ENCODE measurements around the gene TRAPPC2L. TPM values are rescaled to one million over a fixed set of nuclear protein-coding genes. Genes with fewer than 3 reads are reported as not detected.

TRAPPC2L gene
- total and polyA plus RNA-seq, 4 donors, result 34.2 to 106 (median 48.5) TPM

GRCh38 chr16:88813269-88814143, 43.4 kb upstream of the TRAPPC2L start:
- peaks cover 0 to 34% (median 11%) of the 10 kb centered on the region in 5 donors for H3K4me1 ChIP-seq (ENCODE audit: control insufficient read depth in 5 of 5, insufficient read depth in 5 of 5, low read length in 5 of 5)
- no peak for TF ChIP-seq CTCF (IDR thresholded peaks at IDR 0.05; ENCODE audit: control extremely low read depth, extremely low read depth)
- H3K27me3 ChIP-seq (ENCODE audit: control insufficient read depth in 3 of 3, insufficient read depth in 3 of 3, low read length in 2 of 3), result no peaks in the 10 kb centered on the region
- no peaks in the 10 kb centered on the region for H3K9me3 ChIP-seq (ENCODE audit: control insufficient read depth in 4 of 4, insufficient read depth in 3 of 4, low read length in 3 of 4)
- DNase-seq (no peak), ATAC-seq (ENCODE audit: insufficient read depth, low FRiP score) (no peak)
- H3K27ac ChIP-seq (ENCODE audit: low read depth in 1 of 2, low read length in 1 of 2), result no peak overlapping the region
- no peak overlapping the region for H3K9ac ChIP-seq (ENCODE audit: insufficient read depth in 1 of 2, low read length in 2 of 2)
- peaks cover 0 to 12% (median 5%) of the 10 kb centered on the region in 4 donors for H3K36me3 ChIP-seq (ENCODE audit: control insufficient read depth in 4 of 4, insufficient read depth in 4 of 4, low read length in 4 of 4)
- 62 to 74% methylated on average over 26 of the region's 26 CpGs for WGBS, 2 donors
- no peak overlapping the region for H3K4me3 ChIP-seq

- DNase-seq (no peak), ATAC-seq (ENCODE audit: insufficient read depth, low FRiP score) (no peak)
- TF ChIP-seq CTCF (IDR thresholded peaks at IDR 0.05; ENCODE audit: control extremely low read depth, extremely low read depth), result no peak
- H3K9me3 ChIP-seq (ENCODE audit: control insufficient read depth in 4 of 4, insufficient read depth in 3 of 4, low read length in 3 of 4), result no peaks in the 10 kb centered on the region
- H3K9ac ChIP-seq (ENCODE audit: insufficient read depth in 1 of 2, low read length in 2 of 2), result no peak overlapping the region
- no peak overlapping the region for H3K4me3 ChIP-seq
- no peak overlapping the region for H3K27ac ChIP-seq (ENCODE audit: low read depth in 1 of 2, low read length in 1 of 2)
- H3K27me3 ChIP-seq (ENCODE audit: control insufficient read depth in 3 of 3, insufficient read depth in 3 of 3, low read length in 2 of 3), result no peaks in the 10 kb centered on the region
- peaks cover 0 to 36% (median 11%) of the 10 kb centered on the region in 5 donors for H3K4me1 ChIP-seq (ENCODE audit: control insufficient read depth in 5 of 5, insufficient read depth in 5 of 5, low read length in 5 of 5)
- peaks cover 0 to 11% (median 4%) of the 10 kb centered on the region in 4 donors for H3K36me3 ChIP-seq (ENCODE audit: control insufficient read depth in 4 of 4, insufficient read depth in 4 of 4, low read length in 4 of 4)
- 88 to 90% methylated on average over 13 of the region's 13 CpGs for WGBS, 2 donors
These were observed 42.8 kb upstream of the TRAPPC2L start for GRCh38 chr16:88814144-88814502.

- no peak overlapping the region for H3K9ac ChIP-seq (ENCODE audit: insufficient read depth in 1 of 2, low read length in 2 of 2)
- 92 to 94% methylated on average over 10 of the region's 10 CpGs for WGBS, 2 donors
- peaks cover 0 to 31% (median 5%) of the 10 kb centered on the region in 5 donors for H3K4me1 ChIP-seq (ENCODE audit: control insufficient read depth in 5 of 5, insufficient read depth in 5 of 5, low read length in 5 of 5)
- H3K9me3 ChIP-seq (ENCODE audit: control insufficient read depth in 4 of 4, insufficient read depth in 3 of 4, low read length in 3 of 4), result no peaks in the 10 kb centered on the region
- no peak overlapping the region for H3K4me3 ChIP-seq
- no peak overlapping the region for H3K27ac ChIP-seq (ENCODE audit: low read depth in 1 of 2, low read length in 1 of 2)
- DNase-seq (no peak), ATAC-seq (ENCODE audit: insufficient read depth, low FRiP score) (no peak)
- H3K36me3 ChIP-seq (ENCODE audit: control insufficient read depth in 4 of 4, insufficient read depth in 4 of 4, low read length in 4 of 4), result peaks cover 0 to 4% (median 0%) of the 10 kb centered on the region in 4 donors
- no peak for TF ChIP-seq CTCF (IDR thresholded peaks at IDR 0.05; ENCODE audit: control extremely low read depth, extremely low read depth)
- H3K27me3 ChIP-seq (ENCODE audit: control insufficient read depth in 3 of 3, insufficient read depth in 3 of 3, low read length in 2 of 3), result no peaks in the 10 kb centered on the region
These were observed 41.7 kb upstream of the TRAPPC2L start for GRCh38 chr16:88815227-88815626.

Measured in lung (tissue), 12 donors.